ENCODE measurements around the gene KRTDAP. TPM values are rescaled to one million over a fixed set of nuclear protein-coding genes. Genes with fewer than 3 reads are reported as not detected.

KRTDAP gene
- polyA plus RNA-seq, 1 donor (not counting 4 experiments of a cell fraction or from before 2014, with no cell fraction given), result 85.4 TPM

DNA sequence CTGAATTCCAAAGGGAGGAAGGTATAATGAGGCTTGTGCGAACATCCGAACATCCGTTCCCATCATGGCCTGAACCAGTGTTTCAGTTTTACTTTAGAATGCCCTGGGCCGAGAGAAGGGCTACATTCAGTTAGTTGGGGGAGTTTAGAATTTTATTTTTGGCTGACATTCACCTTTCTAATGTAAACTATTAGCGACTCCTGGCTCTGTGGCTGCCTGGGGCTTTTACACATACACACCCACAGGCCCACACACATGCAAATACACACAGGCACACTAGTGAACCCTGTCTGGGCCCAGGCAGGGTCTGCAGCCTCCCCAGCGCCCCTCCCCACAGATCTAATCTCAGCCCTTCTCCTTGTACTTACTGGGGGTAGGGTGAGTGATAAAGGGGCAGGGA lies 49.0 kb upstream of the KRTDAP start:
- H3K9ac ChIP-seq (ENCODE audit: control insufficient read depth, extremely low read depth, insufficient read depth, low read length), result no peak overlapping the region
- H3K4me1 ChIP-seq (ENCODE audit: control insufficient read depth, extremely low read depth, insufficient read depth, low read length), result peaks cover 3% of the 10 kb centered on the region
- DNase-seq (ENCODE audit: low read depth, low spot score) (no peak), FAIRE-seq (no peak)
- no peak overlapping the region for H3K4me2 ChIP-seq (ENCODE audit: control insufficient read depth, extremely low read depth, insufficient read depth, low read depth, low read length)
- no peak overlapping the region for H3K4me3 ChIP-seq (ENCODE audit: control insufficient read depth in 2 of 3, extremely low read depth in 1 of 3, insufficient read depth in 2 of 3, low read depth in 1 of 3, low read length in 3 of 3)
- H3K27me3 ChIP-seq (ENCODE audit: control insufficient read depth, extremely low read depth, insufficient read depth, low read length), result peaks cover 7% of the 10 kb centered on the region
- no peak overlapping the region for H3K27ac ChIP-seq (ENCODE audit: control insufficient read depth, insufficient read depth, low read length)
- no peaks in the 10 kb centered on the region for H3K9me3 ChIP-seq (ENCODE audit: control insufficient read depth, low read depth, low read length)
- TF ChIP-seq EZH2 (IDR thresholded peaks at IDR 0.05; ENCODE audit: low read length), result no peak
- TF ChIP-seq, protein P1, sequence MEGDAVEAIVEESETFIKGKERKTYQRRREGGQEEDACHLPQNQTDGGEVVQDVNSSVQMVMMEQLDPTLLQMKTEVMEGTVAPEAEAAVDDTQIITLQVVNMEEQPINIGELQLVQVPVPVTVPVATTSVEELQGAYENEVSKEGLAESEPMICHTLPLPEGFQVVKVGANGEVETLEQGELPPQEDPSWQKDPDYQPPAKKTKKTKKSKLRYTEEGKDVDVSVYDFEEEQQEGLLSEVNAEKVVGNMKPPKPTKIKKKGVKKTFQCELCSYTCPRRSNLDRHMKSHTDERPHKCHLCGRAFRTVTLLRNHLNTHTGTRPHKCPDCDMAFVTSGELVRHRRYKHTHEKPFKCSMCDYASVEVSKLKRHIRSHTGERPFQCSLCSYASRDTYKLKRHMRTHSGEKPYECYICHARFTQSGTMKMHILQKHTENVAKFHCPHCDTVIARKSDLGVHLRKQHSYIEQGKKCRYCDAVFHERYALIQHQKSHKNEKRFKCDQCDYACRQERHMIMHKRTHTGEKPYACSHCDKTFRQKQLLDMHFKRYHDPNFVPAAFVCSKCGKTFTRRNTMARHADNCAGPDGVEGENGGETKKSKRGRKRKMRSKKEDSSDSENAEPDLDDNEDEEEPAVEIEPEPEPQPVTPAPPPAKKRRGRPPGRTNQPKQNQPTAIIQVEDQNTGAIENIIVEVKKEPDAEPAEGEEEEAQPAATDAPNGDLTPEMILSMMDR (optimal IDR thresholded peaks at IDR 0.05 in 1 of 3, IDR thresholded peaks at IDR 0.05 in 1 of 3, conservative IDR thresholded peaks at IDR 0.05 in 1 of 3; ENCODE audit: extremely low read depth in 1 of 3, insufficient read depth in 2 of 3, low read length in 3 of 3), result no peak
- H3K36me3 ChIP-seq (ENCODE audit: control insufficient read depth in 2 of 2, extremely low read depth in 1 of 2, insufficient read depth in 2 of 2, low read length in 2 of 2), result peaks cover 4 to 6% of the 10 kb centered on the region in 2 experiments
- H2AFZ ChIP-seq (ENCODE audit: control insufficient read depth, low read length), result no peak overlapping the region
- H4K20me1 ChIP-seq (ENCODE audit: control insufficient read depth, extremely low read depth, insufficient read depth, low read length), result no peaks in the 10 kb centered on the region
- peaks cover 7% of the 10 kb centered on the region for H3K79me2 ChIP-seq (ENCODE audit: control insufficient read depth, insufficient read depth, low read length)
- dilution Hi-C loops (cut with MboI; ENCODE audit: extremely low pct_ligation_motif_present, low sequenced_read_pairs), result no loop called here
- no peaks in the 10 kb centered on the region for H3K9me1 ChIP-seq (ENCODE audit: control insufficient read depth, extremely low read depth, insufficient read depth, low read length)

DNA sequence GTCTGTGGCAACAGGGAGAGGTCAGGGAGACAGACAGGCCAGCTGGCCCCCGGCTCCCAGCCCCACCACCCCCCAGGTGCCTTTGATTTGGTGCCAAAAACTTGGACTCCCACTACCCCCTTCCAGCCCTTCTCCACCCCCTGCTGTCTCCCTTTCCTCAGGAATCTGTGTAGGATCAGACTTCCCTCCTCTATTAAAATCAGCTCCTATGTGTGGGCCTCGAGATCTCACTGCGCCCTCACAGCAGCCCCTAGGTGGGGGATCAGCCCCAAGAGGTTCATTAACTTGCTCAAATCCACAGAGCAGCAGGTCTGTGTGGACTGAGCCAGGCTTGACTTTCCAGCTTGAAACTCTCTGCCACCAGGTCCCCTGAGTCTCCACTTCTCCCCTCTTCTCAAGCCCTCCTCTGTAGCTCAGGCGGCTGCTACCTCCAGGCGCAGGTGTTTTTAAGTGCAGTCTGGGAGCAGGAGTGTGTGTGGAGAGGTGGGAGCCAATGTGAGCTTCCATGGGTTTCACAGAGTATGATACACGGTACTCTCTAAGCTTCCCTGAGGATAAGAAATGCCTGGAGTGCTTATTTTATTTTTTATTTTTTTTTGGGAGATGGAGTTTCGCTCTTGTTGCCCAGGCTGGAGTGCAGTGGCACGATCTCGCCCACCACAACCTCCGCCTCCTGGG lies 44.7 kb upstream of the KRTDAP start:
- Histone ChIP-seq H3K9ac (ENCODE audit: control insufficient read depth, extremely low read depth, insufficient read depth, low read length) (no peak overlapping the region), H2AFZ (ENCODE audit: control insufficient read depth, low read length) (no peak overlapping the region), H3K27ac (ENCODE audit: control insufficient read depth, insufficient read depth, low read length) (no peak overlapping the region), H3K9me3 (ENCODE audit: control insufficient read depth, low read depth, low read length) (no peaks in the 10 kb centered on the region), H3K4me3 (ENCODE audit: control insufficient read depth in 2 of 3, extremely low read depth in 1 of 3, insufficient read depth in 2 of 3, low read depth in 1 of 3, low read length in 3 of 3) (no peak overlapping the region), H3K4me2 (ENCODE audit: control insufficient read depth, extremely low read depth, insufficient read depth, low read depth, low read length) (no peak overlapping the region), H3K79me2 (ENCODE audit: control insufficient read depth, insufficient read depth, low read length) (no peaks in the 10 kb centered on the region), H3K36me3 (ENCODE audit: control insufficient read depth in 2 of 2, extremely low read depth in 1 of 2, insufficient read depth in 2 of 2, low read length in 2 of 2) (no peaks in the 10 kb centered on the region), H3K4me1 (ENCODE audit: control insufficient read depth, extremely low read depth, insufficient read depth, low read length) (no peaks in the 10 kb centered on the region), H3K27me3 (ENCODE audit: control insufficient read depth, extremely low read depth, insufficient read depth, low read length) (peaks cover 30% of the 10 kb centered on the region), H4K20me1 (ENCODE audit: control insufficient read depth, extremely low read depth, insufficient read depth, low read length) (no peaks in the 10 kb centered on the region), H3K9me1 (ENCODE audit: control insufficient read depth, extremely low read depth, insufficient read depth, low read length) (no peaks in the 10 kb centered on the region)
- no peak for FAIRE-seq
- no peak for DNase-seq (ENCODE audit: low read depth, low spot score)
- TF ChIP-seq, protein P1 (optimal IDR thresholded peaks at IDR 0.05 in 1 of 3, IDR thresholded peaks at IDR 0.05 in 1 of 3, conservative IDR thresholded peaks at IDR 0.05 in 1 of 3; ENCODE audit: extremely low read depth in 1 of 3, insufficient read depth in 2 of 3, low read length in 3 of 3), result no peak
- TF ChIP-seq EZH2 (IDR thresholded peaks at IDR 0.05; ENCODE audit: low read length), result no peak
- dilution Hi-C loops (cut with MboI; ENCODE audit: extremely low pct_ligation_motif_present, low sequenced_read_pairs), result no loop called here

Data from keratinocyte (primary cell).